Left lung (tissue), 10 donors: ENCODE data around the gene MAPK8IP3. TPM values are rescaled to one million over a fixed set of nuclear protein-coding genes. Genes with fewer than 3 reads are reported as not detected.
"Not testable (repeated sequence)": the region's sequence is repeated elsewhere in the genome, so short reads cannot be mapped to it uniquely, and the experiment has no call there.

Experiments
- ATAC-seq: fragments of 200-7000 bp; cut with Tn5 transposase; one replicate; pipeline ENCODE4 v1.9.1; 2020; ENCODE audit warnings: moderate library complexity
- DNase-seq, 4 donors: peaks; one replicate each; pipeline ENCODE4 v3.0.0-alpha.2; 2013 to 2020
- H3K27ac ChIP-seq, 2 donors: fragments of 200-600 bp; sonication (generic) in 1 of 2; one replicate each; pipeline versions ENCODE4 v1.5.0 to v1.8.0; 2020 to 2021
- H3K27me3 ChIP-seq, 2 donors: fragments of 200-600 bp; sonication (generic) in 1 of 2; one replicate each; pipeline versions ENCODE4 v1.5.0 to v1.8.0; 2020 to 2021
- H3K36me3 ChIP-seq, 2 donors: fragments of 200-600 bp; sonication (generic) in 1 of 2; one replicate each; pipeline versions ENCODE4 v1.5.0 to v1.8.0; 2020 to 2021
- H3K4me1 ChIP-seq, 2 donors: fragments of 200-600 bp; one replicate each; pipeline ENCODE4 v1.8.0; 2021
- H3K4me3 ChIP-seq, 2 donors: fragments of 200-600 bp; sonication (generic) in 1 of 2; one replicate each; pipeline versions ENCODE4 v1.5.0 to v1.8.0; 2020 to 2021; ENCODE audit warnings: mild to moderate bottlenecking in 1 of 2
- H3K9me3 ChIP-seq, 2 donors: fragments of 200-600 bp; sonication (generic) in 1 of 2; one replicate each; pipeline versions ENCODE4 v1.5.0 to v1.8.0; 2020 to 2021
- CTCF ChIP-seq, 2 donors: fragments of 200-600 bp; sonication (generic) in 1 of 2; IDR thresholded peaks; one replicate each; pipeline versions ENCODE4 v1.5.0 to v1.8.0; 2021; ENCODE audit warnings: antibody characterized with exemption in 2 of 2
- intact Hi-C, 2 donors: fragments of 100-400 bp; cut with DNase I; formaldehyde crosslinking; loops; one replicate each; pipeline versions ENCODE4 v1.11.2 to v1.14.2; 2022
- polyA plus RNA-seq, 6 donors: library from polyadenylated mRNA; unstranded; fragments of 120-200 nt; gene quantifications; one replicate each; pipeline ENCODE4 v1.2.1, GENCODE V29; 2013; ENCODE audit not compliant: insufficient read length in 6 of 6
- total RNA-seq, 2 donors: library from RNA; stranded (reverse); fragmentation: NEBNext Ultra II Directional; extraction: Animal tissue kit (Norgen Biotek cat#: 25700); gene quantifications; one replicate each; pipeline ENCODE4 v1.2.1, GENCODE V29; 2021
- donor health status: DM: no; HTN: yes; CAD: no.
- donor health status: DM: no; HTN: no; CAD: no.

MAPK8IP3 gene
- total and polyA plus RNA-seq, 8 donors: 48.1 to 85.9 (median 64.0) TPM

DNA sequence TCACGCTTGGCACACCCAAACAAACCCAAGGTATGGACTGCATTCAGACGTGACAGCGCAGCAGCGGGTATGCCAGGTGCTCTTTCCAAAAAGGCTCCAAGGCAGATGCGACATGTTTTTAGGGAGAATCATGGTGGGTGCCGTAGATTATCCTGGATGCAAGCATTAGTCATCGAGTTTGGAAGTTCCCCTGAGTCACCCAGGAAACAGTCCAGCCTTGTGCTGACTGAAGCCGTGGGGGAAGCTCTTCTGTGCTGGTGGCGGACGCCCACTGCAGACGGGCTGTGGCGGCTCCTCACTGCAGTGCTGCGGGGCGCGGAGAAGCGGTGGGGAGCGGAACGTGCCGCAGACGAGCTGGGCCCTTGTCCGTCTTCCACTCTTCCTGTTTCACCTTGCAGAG, 14.0 kb upstream of the MAPK8IP3 start:
- intact Hi-C loops: no loop called here
- DNase-seq: no peak
- Histone ChIP-seq H3K4me1 (no peaks in the 10 kb centered on the region), H3K4me3 (no peak overlapping the region), H3K27me3 (no peaks in the 10 kb centered on the region), H3K27ac (no peak overlapping the region), H3K9me3 (no peaks in the 10 kb centered on the region), H3K36me3 (peaks cover 0 to 86% of the 10 kb centered on the region in 2 donors)
- TF ChIP-seq CTCF (IDR thresholded peaks at IDR 0.05): no peak
- no peak for ATAC-seq

- Histone ChIP-seq H3K9me3 (no peaks in the 10 kb centered on the region), H3K4me3 (no peak overlapping the region), H3K36me3 (peaks cover 0 to 94% of the 10 kb centered on the region in 2 donors), H3K27ac (no peak overlapping the region), H3K27me3 (no peaks in the 10 kb centered on the region), H3K4me1 (no peaks in the 10 kb centered on the region)
- TF ChIP-seq CTCF (IDR thresholded peaks at IDR 0.05): no peak
- intact Hi-C loops: no loop called here
- no peak for DNase-seq
- no peak for ATAC-seq
These were observed 9.1 kb upstream of the MAPK8IP3 start for GRCh38 chr16:1696863-1697262.

DNA sequence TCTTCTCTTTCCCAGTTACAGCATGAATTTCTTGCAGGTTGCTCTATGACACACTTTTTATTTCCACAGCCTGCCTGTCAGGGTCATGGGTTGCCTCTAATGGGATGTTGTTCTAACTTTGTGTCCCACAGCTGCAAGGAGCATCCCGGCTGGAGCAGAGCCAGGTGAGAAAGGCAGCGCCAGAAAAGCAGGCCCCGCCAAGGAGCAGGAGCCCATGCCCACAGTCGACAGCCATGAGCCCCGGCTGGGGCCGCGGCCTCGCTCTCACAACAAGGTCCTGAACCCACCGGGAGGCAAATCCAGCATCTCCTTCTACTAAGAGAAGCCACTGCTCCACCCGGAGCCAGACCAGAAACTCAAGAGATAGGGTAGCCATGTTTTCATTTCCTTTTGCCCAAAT, 7.3 kb upstream of the MAPK8IP3 start:
- Histone ChIP-seq H3K27ac (no peak overlapping the region), H3K4me3 (no peak overlapping the region), H3K9me3 (no peaks in the 10 kb centered on the region), H3K27me3 (no peaks in the 10 kb centered on the region), H3K4me1 (no peaks in the 10 kb centered on the region), H3K36me3 (peaks cover 0 to 85% of the 10 kb centered on the region in 2 donors)
- no peak for TF ChIP-seq CTCF (IDR thresholded peaks at IDR 0.05)
- intact Hi-C loops: no loop called here
- no peak for ATAC-seq
- no peak for DNase-seq

DNA sequence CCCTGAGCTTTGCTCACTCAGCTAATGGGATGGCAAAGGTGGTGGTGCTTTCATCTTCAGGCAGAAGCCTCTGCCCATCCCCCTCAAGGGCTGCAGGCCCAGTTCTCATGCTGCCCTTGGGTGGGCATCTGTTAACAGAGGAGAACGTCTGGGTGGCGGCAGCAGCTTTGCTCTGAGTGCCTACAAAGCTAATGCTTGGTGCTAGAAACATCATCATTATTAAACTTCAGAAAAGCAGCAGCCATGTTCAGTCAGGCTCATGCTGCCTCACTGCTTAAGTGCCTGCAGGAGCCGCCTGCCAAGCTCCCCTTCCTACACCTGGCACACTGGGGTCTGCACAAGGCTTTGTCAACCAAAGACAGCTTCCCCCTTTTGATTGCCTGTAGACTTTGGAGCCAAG, 5.7 kb upstream of the MAPK8IP3 start:
- intact Hi-C loops: no loop called here
- Histone ChIP-seq H3K9me3 (no peaks in the 10 kb centered on the region), H3K27me3 (no peaks in the 10 kb centered on the region), H3K4me3 (no peak overlapping the region), H3K27ac (no peak overlapping the region), H3K36me3 (peaks cover 0 to 69% of the 10 kb centered on the region in 2 donors), H3K4me1 (peaks cover 0 to 7% of the 10 kb centered on the region in 2 donors)
- no peak for TF ChIP-seq CTCF (IDR thresholded peaks at IDR 0.05)
- DNase-seq (no peak), ATAC-seq (no peak)

- intact Hi-C loops: no loop called here
- DNase-seq (no peak), ATAC-seq (no peak)
- Histone ChIP-seq H3K36me3 (peaks cover 0 to 58% of the 10 kb centered on the region in 2 donors), H3K27me3 (no peaks in the 10 kb centered on the region), H3K9me3 (no peaks in the 10 kb centered on the region), H3K4me1 (peaks cover 0 to 8% of the 10 kb centered on the region in 2 donors), H3K27ac (no peak overlapping the region), H3K4me3 (no peak overlapping the region)
- TF ChIP-seq CTCF (IDR thresholded peaks at IDR 0.05): no peak
These were observed 4.6 kb upstream of the MAPK8IP3 start for GRCh38 chr16:1701216-1701878.

- Histone ChIP-seq H3K36me3 (peaks cover 0 to 30% of the 10 kb centered on the region in 2 donors), H3K4me3 (peak overlapping the region; percentile 75 to 91), H3K4me1 (peaks cover 15 to 34% of the 10 kb centered on the region in 2 donors), H3K27ac (peak overlapping the region; percentile 89 to 96)
- H3K9me3 ChIP-seq, H3K27me3 ChIP-seq, intact Hi-C loops: not testable (repeated sequence)
- ATAC-seq (peak; percentile 55), DNase-seq (peak in 1 of 4 donors; percentile 44)
These were observed 689 bp upstream of the MAPK8IP3 start for GRCh38 chr16:1705324-1705687.
